Mucosa of descending colon (tissue), 3 donors: ENCODE data around the gene CDHR1. TPM values are rescaled to one million over a fixed set of nuclear protein-coding genes. Genes with fewer than 3 reads are reported as not detected.

Experiments
- ATAC-seq: fragments of 200-7000 bp; cut with Tn5 transposase; one replicate; pipeline ENCODE4 v1.9.1; 2020; ENCODE audit warnings: mild to moderate bottlenecking, moderate library complexity
- DNase-seq, 3 donors: peaks; one replicate each; pipeline ENCODE4 v3.0.0-alpha.2; 2020
- H3K36me3 ChIP-seq: fragments of 200-600 bp; one replicate; pipeline ENCODE4 v1.8.0; 2021; ENCODE audit warnings: low read depth, mild to moderate bottlenecking
- H3K4me1 ChIP-seq: fragments of 200-600 bp; one replicate; pipeline ENCODE4 v1.8.0; 2021; ENCODE audit warnings: low read depth, mild to moderate bottlenecking
- H3K4me3 ChIP-seq: fragments of 200-600 bp; one replicate; pipeline ENCODE4 v1.8.0; 2021; ENCODE audit warnings: mild to moderate bottlenecking
- H3K9me3 ChIP-seq: fragments of 200-600 bp; one replicate; pipeline ENCODE4 v1.8.0; 2021; ENCODE audit warnings: mild to moderate bottlenecking
- CTCF ChIP-seq: fragments of 200-600 bp; IDR thresholded peaks from one replicate; pipeline ENCODE4 v1.8.0; 2022; ENCODE audit warnings: antibody characterized with exemption, mild to moderate bottlenecking
- intact Hi-C, 2 donors: fragments of 100-400 bp; cut with DNase I in 1 of 2; cut with micrococcal nuclease in 1 of 2; formaldehyde crosslinking; loops; one replicate each; pipeline versions ENCODE4 v1.11.0 to v1.11.1; 2022; cut with DNase I, micrococcal nuclease
- total RNA-seq, 3 donors: library from RNA; stranded (reverse); fragmentation: NEBNext Ultra II Directional in 2 of 3; extraction: Animal tissue kit (Norgen Biotek cat#: 25700) in 2 of 3; gene quantifications; one replicate each; pipeline versions ENCODE4 v1.2.1 to v1.2.4, GENCODE V29; 2021 to 2023
- donor health status: DM: no; HTN: no; CAD: no; lungs with moderate emphysema.
- donor health status: DM: no; HTN: no; CAD: no.
- donor health status: DM: no; HTN: yes; CAD: no.

CDHR1 gene
- total RNA-seq, 3 donors from 2014 or later: 39.6 to 169 (median 114) TPM

GRCh38 chr10:84216834-84217233 lies 22.5 kb downstream of the CDHR1 start:
- DNase-seq (no peak), ATAC-seq (no peak)
- H3K36me3 ChIP-seq: no peaks in the 10 kb centered on the region
- H3K4me3 ChIP-seq: no peak overlapping the region
- no peak for TF ChIP-seq CTCF
- intact Hi-C loops: no loop called here
- H3K9me3 ChIP-seq: no peaks in the 10 kb centered on the region
- H3K4me1 ChIP-seq: no peaks in the 10 kb centered on the region

DNA sequence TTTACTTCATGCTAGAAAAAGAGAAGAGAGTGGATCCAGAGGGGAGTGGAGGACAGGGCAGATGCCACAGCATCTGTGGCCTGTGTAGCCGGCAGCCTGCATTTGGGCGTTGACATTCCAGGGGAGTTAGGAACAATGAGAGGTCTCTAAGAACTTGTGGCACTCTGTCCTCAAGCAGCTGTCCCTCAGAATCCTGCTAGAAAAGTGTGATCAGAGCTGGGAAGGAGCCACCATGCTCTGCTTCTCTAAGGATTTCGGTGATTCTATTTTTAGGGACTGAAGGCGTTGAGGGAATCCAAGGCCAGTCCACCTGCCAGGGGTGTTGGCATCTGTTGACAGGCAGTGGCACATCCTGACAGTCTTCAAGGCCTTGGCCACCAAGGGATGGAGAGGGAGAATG lies 23.4 kb downstream of the CDHR1 start:
- no peak for DNase-seq
- Histone ChIP-seq H3K9me3 (no peaks in the 10 kb centered on the region), H3K36me3 (no peaks in the 10 kb centered on the region), H3K4me3 (no peak overlapping the region), H3K4me1 (no peaks in the 10 kb centered on the region)
- intact Hi-C loops: no loop called here
- TF ChIP-seq CTCF: no peak
- ATAC-seq: no peak

GRCh38 chr10:84221916-84222315 lies 27.6 kb downstream of the CDHR1 start:
- Histone ChIP-seq H3K4me3 (no peak overlapping the region), H3K9me3 (no peaks in the 10 kb centered on the region), H3K36me3 (no peaks in the 10 kb centered on the region), H3K4me1 (no peaks in the 10 kb centered on the region)
- TF ChIP-seq CTCF: no peak
- intact Hi-C loops: no loop called here
- DNase-seq: no peak
- ATAC-seq: no peak

DNA sequence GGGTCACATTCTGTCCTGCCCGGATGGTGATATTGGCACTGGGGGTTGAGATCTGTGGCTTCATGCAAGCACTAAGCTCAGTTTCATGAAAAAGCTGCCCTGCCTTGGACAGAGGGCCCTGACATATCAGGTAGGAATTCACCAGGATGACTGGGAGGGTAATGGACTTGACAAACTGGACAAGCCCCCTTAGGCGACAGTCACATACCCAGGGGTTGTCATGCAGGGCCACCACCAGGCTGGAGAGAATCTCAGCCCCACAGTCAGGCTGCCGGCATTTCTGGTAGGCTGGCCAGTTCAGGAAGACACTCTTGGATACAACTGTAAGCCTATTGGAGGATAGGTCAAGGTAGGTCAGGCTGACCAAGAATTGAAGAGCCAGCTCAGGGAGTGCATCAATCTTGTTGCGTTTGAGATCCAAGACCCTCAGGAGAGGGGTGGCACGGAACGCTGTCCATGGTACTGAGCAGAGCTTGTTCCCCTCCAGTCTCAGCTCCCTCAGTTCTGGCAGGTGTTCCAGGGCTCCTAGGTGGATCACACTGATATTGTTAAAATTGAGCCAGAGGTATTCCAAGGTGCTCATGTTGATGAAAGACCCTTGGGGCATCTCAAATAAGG lies 30.2 kb downstream of the CDHR1 start:
- no peak overlapping the region for H3K4me3 ChIP-seq
- DNase-seq (no peak), ATAC-seq (no peak)
- H3K36me3 ChIP-seq: no peaks in the 10 kb centered on the region
- no peak for TF ChIP-seq CTCF
- H3K4me1 ChIP-seq: no peaks in the 10 kb centered on the region
- H3K9me3 ChIP-seq: no peaks in the 10 kb centered on the region
- intact Hi-C loops: no loop called here

GRCh38 chr10:84225427-84226173 lies 31.3 kb downstream of the CDHR1 start, which contains the start of gene LRIT2:
Gene LRIT2 (minus strand): TSS chr10:84225544. CDS start chr10:84225520, 24 bp downstream.
- no peaks in the 10 kb centered on the region for H3K9me3 ChIP-seq
- no peak for TF ChIP-seq CTCF
- no peaks in the 10 kb centered on the region for H3K36me3 ChIP-seq
- no peaks in the 10 kb centered on the region for H3K4me1 ChIP-seq
- DNase-seq (no peak), ATAC-seq (no peak)
- intact Hi-C loops: no loop called here
- H3K4me3 ChIP-seq: no peak within 1 kb of the TSS
